ENCODE results near the gene ZNF439. TPM values are rescaled to one million over a fixed set of nuclear protein-coding genes. Genes with fewer than 3 reads are reported as not detected.

The ZNF439 gene
- total and polyA plus RNA-seq, 2 of the 8 experiments (the other 6 are each of a cell fraction or from before 2014, with no cell fraction given) = 0.09 TPM; not detected in 1

- no peak overlapping the region for H2BK120ac ChIP-seq (replicated peaks; ENCODE audit: low read depth, low read length)
- no peaks in the 10 kb centered on the region for H3K23me2 ChIP-seq (ENCODE audit: low read depth, low read length)
- no peak overlapping the region for H2AK5ac ChIP-seq (ENCODE audit: low read depth, low read length)
- H3K4me2 ChIP-seq (ENCODE audit: insufficient read depth in 1 of 2, low read depth in 2 of 2, low read length in 2 of 2) = no peak overlapping the region
- H3K4ac ChIP-seq (replicated peaks; ENCODE audit: insufficient read length, low read depth, low read length) = no peak overlapping the region
- no peak overlapping the region for H2BK15ac ChIP-seq (ENCODE audit: low read length)
- H3K56ac ChIP-seq (replicated peaks; ENCODE audit: insufficient read length, low read depth, low read length) = no peak overlapping the region
- H3K14ac ChIP-seq (ENCODE audit: insufficient read length) = no peak overlapping the region
- no peak overlapping the region for H4K5ac ChIP-seq (ENCODE audit: insufficient read length, low read depth, low read length)
- no peaks in the 10 kb centered on the region for H3K4me1 ChIP-seq (replicated peaks in 1 of 4; ENCODE audit: control insufficient read depth in 3 of 4, insufficient read depth in 4 of 4, low read length in 3 of 4)
- H3K27ac ChIP-seq (ENCODE audit: low read depth, low read length) = no peak overlapping the region
- H4K8ac ChIP-seq (ENCODE audit: extremely low read depth, insufficient read depth, low read length) = no peak overlapping the region
- H3K18ac ChIP-seq (ENCODE audit: extremely low read depth, low read length) = no peak overlapping the region
- H4K20me1 ChIP-seq (replicated peaks in 1 of 2; ENCODE audit: control insufficient read depth in 1 of 2, insufficient read depth in 2 of 2, low read length in 2 of 2) = no peaks in the 10 kb centered on the region
- H3K27me3 ChIP-seq (replicated peaks in 1 of 4; ENCODE audit: control insufficient read depth in 3 of 4, extremely low read depth in 1 of 4, insufficient read depth in 3 of 4, low read length in 3 of 4) = no peaks in the 10 kb centered on the region
- H2BK20ac ChIP-seq (ENCODE audit: low read length) = no peak overlapping the region
- FAIRE-seq = no peak
- no peak overlapping the region for H4K91ac ChIP-seq (replicated peaks; ENCODE audit: insufficient read length, low read length)
- 97% methylated on average over 9 of the region's 9 CpGs; no CpG with 5 or more reads in 1 of the 2 experiments for WGBS, 2 experiments (ENCODE audit: extremely low coverage in 1 of 2, insufficient coverage in 1 of 2, insufficient read length in 1 of 2, insufficient replicate concordance in 2 of 2, low coverage in 1 of 2, low lambda C conversion rate in 2 of 2, missing lambda C conversion rate in 1 of 2)
- ChIA-PET POLR2A (ENCODE audit: partially characterized antibody) (no interaction called here), CTCF (ENCODE audit: partially characterized antibody) (interaction anchor here (0.6 to 1.5 kb wide), 8 partner anchors 22 to 254 kb away, joined by 3 to 4 read pairs (median 3); partner anchors contain the start of gene ZNF440)
- H3K79me2 ChIP-seq (ENCODE audit: control insufficient read depth in 1 of 2, insufficient read depth in 2 of 2, low read length in 2 of 2) = no peaks in the 10 kb centered on the region
- H2AFZ ChIP-seq (ENCODE audit: low read length) = no peak overlapping the region
- H3K9me3 ChIP-seq (ENCODE audit: insufficient read depth in 2 of 2, low read depth in 1 of 2, low read length in 1 of 2) = peaks cover 36 to 42% of the 10 kb centered on the region in 2 experiments
- H2BK5ac ChIP-seq (ENCODE audit: low read depth, low read length) = no peak overlapping the region
- no peaks in the 10 kb centered on the region for H3K79me1 ChIP-seq (ENCODE audit: low read depth, low read length)
- H3K36me3 ChIP-seq (ENCODE audit: control insufficient read depth in 2 of 4, insufficient read depth in 4 of 4, low read length in 3 of 4) = no peaks in the 10 kb centered on the region; a peak in 1 of 8 replicates
- no peak overlapping the region for H2BK12ac ChIP-seq (ENCODE audit: low read depth, low read length)
- no peak overlapping the region for H3K9ac ChIP-seq (replicated peaks in 1 of 4; ENCODE audit: extremely low read depth in 1 of 4, low read depth in 3 of 4, low read length in 3 of 4)
- no peak overlapping the region for H3K4me3 ChIP-seq (ENCODE audit: extremely low read depth in 1 of 4, insufficient read depth in 2 of 4, low read depth in 3 of 4, low read length in 4 of 4)
- DNase-seq (ENCODE audit: low read depth in 1 of 2, low spot score in 2 of 2) = no peak
- H3K23ac ChIP-seq (ENCODE audit: insufficient read length) = no peak overlapping the region
- TF ChIP-seq RFX5 (IDR thresholded peaks at IDR 0.05; ENCODE audit: borderline replicate concordance, low read depth, low read length) (no peak), RNF2 (IDR thresholded peaks at IDR 0.05; ENCODE audit: borderline replicate concordance, low read depth, low read length, missing control alignments, poor library complexity, severe bottlenecking) (no peak), NRF1 (IDR thresholded peaks at IDR 0.05; ENCODE audit: low read depth, low read length) (no peak), TAF1 (IDR thresholded peaks at IDR 0.05; ENCODE audit: low read depth, low read length) (no peak), BCL11A (IDR thresholded peaks at IDR 0.05; ENCODE audit: low read depth in 2 of 2, low read length in 2 of 2) (no peak), ATF3 (IDR thresholded peaks at IDR 0.05; ENCODE audit: insufficient read depth, low read depth, low read length) (no peak), TEAD4 (IDR thresholded peaks at IDR 0.05; ENCODE audit: low read depth, low read length) (no peak), BRCA1 (IDR thresholded peaks at IDR 0.05; ENCODE audit: low read depth, low read length) (no peak), GTF2F1 (IDR thresholded peaks at IDR 0.05; ENCODE audit: borderline replicate concordance, low read depth, low read length) (no peak), CBX8 (IDR thresholded peaks at IDR 0.05; ENCODE audit: borderline replicate concordance, low read depth, low read length) (no peak), SIX5 (IDR thresholded peaks at IDR 0.05; ENCODE audit: low read depth, low read length) (no peak), POLR2AphosphoS5 (IDR thresholded peaks at IDR 0.05; ENCODE audit: low read depth, low read length) (no peak), SIRT6 (IDR thresholded peaks at IDR 0.05; ENCODE audit: low read length) (no peak), CBX5 (IDR thresholded peaks at IDR 0.05; ENCODE audit: low read depth, low read length) (no peak), SP4 (IDR thresholded peaks at IDR 0.05; ENCODE audit: low read length) (no peak)
Observed at GRCh38 chr19:11872624-11873023, 24.1 kb downstream of the ZNF439 start.

Measured in H1 (cell line).